Omental fat pad (tissue), 4 donors: ENCODE data around the gene SLC35F3. TPM values are rescaled to one million over a fixed set of nuclear protein-coding genes. Genes with fewer than 3 reads are reported as not detected.

Experiments used
- ATAC-seq: fragments of 150-250 bp; one replicate; pipeline ENCODE4 v1.9.1; 2016; ENCODE audit warnings: mild to moderate bottlenecking, moderate library complexity; ENCODE audit not compliant: low FRiP score
- DNase-seq: peaks from one replicate; pipeline ENCODE4 v3.0.0-alpha.2; 2019; ENCODE audit warnings: low spot score
- total RNA-seq, 4 donors: library from RNA; depleted of rRNA; stranded (reverse); fragments of >200 nt; gene quantifications; one replicate each; pipeline ENCODE4 v1.1.0, GENCODE V29; 2016
- TF ChIP-seq, protein P1 (sequence below), 3 donors: fragments of 450-650 bp; IDR thresholded peaks; one replicate each; pipeline ENCODE4 v1.5.1; 2016 to 2017; ENCODE audit warnings: antibody characterized with exemption in 3 of 3, mild to moderate bottlenecking in 3 of 3, moderate library complexity in 2 of 3

SLC35F3 gene
- total RNA-seq, 4 donors from 2014 or later: 0.09 TPM; not detected in 3

- ATAC-seq (no peak), DNase-seq (no peak)
- TF ChIP-seq, protein P1, sequence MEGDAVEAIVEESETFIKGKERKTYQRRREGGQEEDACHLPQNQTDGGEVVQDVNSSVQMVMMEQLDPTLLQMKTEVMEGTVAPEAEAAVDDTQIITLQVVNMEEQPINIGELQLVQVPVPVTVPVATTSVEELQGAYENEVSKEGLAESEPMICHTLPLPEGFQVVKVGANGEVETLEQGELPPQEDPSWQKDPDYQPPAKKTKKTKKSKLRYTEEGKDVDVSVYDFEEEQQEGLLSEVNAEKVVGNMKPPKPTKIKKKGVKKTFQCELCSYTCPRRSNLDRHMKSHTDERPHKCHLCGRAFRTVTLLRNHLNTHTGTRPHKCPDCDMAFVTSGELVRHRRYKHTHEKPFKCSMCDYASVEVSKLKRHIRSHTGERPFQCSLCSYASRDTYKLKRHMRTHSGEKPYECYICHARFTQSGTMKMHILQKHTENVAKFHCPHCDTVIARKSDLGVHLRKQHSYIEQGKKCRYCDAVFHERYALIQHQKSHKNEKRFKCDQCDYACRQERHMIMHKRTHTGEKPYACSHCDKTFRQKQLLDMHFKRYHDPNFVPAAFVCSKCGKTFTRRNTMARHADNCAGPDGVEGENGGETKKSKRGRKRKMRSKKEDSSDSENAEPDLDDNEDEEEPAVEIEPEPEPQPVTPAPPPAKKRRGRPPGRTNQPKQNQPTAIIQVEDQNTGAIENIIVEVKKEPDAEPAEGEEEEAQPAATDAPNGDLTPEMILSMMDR (IDR thresholded peaks at IDR 0.05): no peak
Observed at GRCh38 chr1:233998891-233999290, 94.4 kb downstream of the SLC35F3 start.

DNA sequence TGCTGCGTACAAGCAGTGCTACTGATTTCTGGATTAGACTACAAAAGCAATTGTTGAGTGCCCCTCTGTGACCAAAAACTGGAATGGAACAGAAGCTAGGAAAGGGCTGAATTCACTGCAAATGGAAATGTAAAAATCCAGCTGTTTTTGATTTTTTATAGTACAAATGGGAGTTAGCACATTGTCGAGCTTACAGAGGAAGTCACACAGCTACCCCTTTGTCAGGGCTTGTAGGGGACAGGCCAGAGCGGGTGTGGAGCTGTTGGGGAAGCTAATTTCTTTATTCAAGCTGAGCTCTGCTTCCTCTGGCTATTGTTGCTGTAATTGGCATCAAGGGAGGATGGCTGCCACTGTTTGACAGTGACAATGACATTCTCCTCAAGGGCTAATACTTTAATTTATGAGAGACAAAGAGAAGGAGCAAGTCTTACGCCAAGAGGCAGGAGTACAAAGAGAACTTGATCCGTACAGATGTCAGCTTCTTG, 96.1 kb downstream of the SLC35F3 start:
- TF ChIP-seq, protein P1 (IDR thresholded peaks at IDR 0.05): no peak
- ATAC-seq (no peak), DNase-seq (no peak)

- DNase-seq: no peak
- ATAC-seq: no peak
- TF ChIP-seq, protein P1 (IDR thresholded peaks at IDR 0.05): no peak
Observed at GRCh38 chr1:234001817-234002216, 97.3 kb downstream of the SLC35F3 start.

GRCh38 chr1:234004591-234004990, 100.1 kb downstream of the SLC35F3 start:
- TF ChIP-seq, protein P1 (IDR thresholded peaks at IDR 0.05): no peak
- no peak for ATAC-seq

DNA sequence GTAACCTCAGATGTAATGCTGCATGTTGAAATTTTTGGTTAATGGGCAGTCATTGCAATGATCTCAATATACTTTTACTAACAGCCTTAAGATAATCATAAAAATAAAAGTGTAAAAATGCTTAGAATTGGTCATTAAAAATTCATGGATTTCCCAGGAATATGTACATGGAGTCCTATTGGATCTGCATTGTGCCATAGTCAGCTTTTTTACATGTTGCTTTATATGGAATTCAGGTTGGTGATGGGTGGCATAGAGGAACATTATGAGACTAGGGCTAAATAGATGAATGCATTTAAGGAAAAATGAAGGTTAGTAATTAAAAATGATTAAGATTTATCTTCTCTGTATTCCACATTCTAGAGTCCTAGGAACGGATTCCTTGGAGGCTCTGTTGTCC, 103.2 kb downstream of the SLC35F3 start:
- no peak for ATAC-seq
- TF ChIP-seq, protein P1 (IDR thresholded peaks at IDR 0.05): no peak

More at GRCh38 chr1:234004591-234004990, 100.1 kb downstream of the SLC35F3 start:
- DNase-seq: no peak

GRCh38 chr1:234008591-234008990, 104.1 kb downstream of the SLC35F3 start:
- ATAC-seq (no peak), DNase-seq (no peak)
- TF ChIP-seq, protein P1 (IDR thresholded peaks at IDR 0.05): no peak

More for the DNA sequence above, 103.2 kb downstream of the SLC35F3 start:
- DNase-seq: no peak

DNA sequence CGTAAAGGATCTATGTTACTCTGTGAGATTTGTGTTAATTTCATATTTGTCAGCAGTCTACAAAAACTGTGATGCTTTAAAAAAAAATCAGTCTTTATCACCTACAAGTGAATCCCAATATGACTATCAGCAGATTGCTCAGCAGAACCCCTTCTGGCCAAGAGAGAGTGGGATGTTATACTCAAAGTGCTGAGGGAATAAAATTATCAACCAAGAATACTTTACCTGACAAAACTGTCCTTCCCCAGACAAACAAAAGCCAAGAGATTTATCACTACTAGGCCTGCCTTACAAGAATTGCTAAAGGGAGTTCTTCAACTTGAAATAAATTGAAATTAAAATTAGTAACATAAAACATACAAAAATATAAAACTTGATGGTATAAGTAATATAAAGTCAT, 105.2 kb downstream of the SLC35F3 start:
- ATAC-seq (no peak), DNase-seq (no peak)
- TF ChIP-seq, protein P1 (IDR thresholded peaks at IDR 0.05): no peak
